A673 (cell line): Measurements from ENCODE around the gene MLC1.

Source experiments
- CTCF ChIP-seq: fragments of 300-800, 200-600 bp; sonication (generic); conservative IDR thresholded peaks from 2 replicates; pipeline ENCODE4 v1.5.1; 2017; ENCODE audit warnings: low read depth, mild to moderate bottlenecking, antibody characterized with exemption, low read length, moderate library complexity, mixed read lengths
- EZH2 ChIP-seq: fragments of 200-600 bp; sonication (generic); IDR thresholded peaks from 2 replicates; pipeline ENCODE4 v1.6.1; 2017; ENCODE audit warnings: borderline replicate concordance, low read depth, mild to moderate bottlenecking, mixed read lengths, antibody characterized with exemption, low read length; ENCODE audit not compliant: poor library complexity, severe bottlenecking

GRCh38 chr22:50015451-50016307 lies 69.5 kb downstream of the MLC1 start:
- TF ChIP-seq EZH2 (no peak), CTCF (no peak)
